ENCODE results near the gene MBD5.

The MBD5 gene

DNA sequence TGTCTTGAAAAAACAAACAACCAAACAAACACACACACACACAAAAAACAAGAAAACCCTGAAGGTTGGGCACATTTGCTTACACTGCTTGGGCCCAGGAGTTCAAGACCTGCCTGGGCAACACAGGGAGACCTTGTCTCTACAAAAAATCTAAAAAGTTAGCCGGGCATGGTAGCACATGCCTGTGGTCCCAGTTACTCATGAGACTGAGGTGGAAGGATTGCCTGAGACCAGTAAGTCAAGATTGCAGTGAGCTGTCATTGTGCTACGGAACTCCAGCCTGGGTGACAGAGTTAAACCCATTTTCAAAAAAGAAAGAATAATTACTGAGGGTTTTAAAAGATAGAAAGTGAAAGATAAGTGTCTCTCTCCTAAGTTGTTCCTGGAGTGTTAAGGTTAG lies 103.4 kb downstream of the MBD5 start:
- FAIRE-seq = no peak

DNA sequence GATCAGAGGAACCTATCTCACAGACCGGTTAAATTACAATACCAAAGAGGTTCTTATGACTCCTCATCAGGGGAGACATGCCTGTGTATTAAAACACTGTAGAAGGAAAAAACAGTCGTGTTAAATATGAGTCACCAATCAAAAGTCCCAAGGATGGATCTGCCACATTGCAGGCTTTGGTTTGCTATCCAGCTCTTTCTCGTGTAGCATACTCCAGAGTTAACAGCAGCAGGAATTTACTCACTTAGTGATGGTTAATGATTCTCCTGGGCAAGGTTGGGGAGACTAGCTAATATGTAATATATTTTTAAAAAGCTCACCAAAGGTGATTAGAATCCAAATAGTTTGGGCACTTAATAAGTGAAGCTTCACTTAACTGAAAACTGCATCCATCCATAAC lies 109.7 kb downstream of the MBD5 start:
- no peak for FAIRE-seq

DNA sequence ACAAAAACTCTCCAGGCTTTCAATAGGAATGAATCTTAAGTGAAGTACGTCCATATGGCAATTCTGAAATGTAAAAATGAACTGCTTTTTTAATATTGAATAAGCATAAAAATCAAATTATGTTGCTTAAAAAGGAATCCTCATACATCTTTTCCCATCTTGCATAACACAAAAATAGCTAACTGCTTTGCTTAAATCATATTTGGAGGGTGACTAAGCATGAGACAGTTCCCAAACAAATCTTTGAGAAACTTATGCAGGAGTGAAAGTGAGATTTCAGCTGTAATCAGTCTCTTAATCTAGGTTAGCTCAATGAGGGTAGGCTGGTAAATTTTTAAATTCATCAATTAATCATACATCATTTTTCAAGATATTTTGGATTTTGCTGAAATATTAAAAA lies 111.5 kb downstream of the MBD5 start:
- FAIRE-seq = no peak

DNA sequence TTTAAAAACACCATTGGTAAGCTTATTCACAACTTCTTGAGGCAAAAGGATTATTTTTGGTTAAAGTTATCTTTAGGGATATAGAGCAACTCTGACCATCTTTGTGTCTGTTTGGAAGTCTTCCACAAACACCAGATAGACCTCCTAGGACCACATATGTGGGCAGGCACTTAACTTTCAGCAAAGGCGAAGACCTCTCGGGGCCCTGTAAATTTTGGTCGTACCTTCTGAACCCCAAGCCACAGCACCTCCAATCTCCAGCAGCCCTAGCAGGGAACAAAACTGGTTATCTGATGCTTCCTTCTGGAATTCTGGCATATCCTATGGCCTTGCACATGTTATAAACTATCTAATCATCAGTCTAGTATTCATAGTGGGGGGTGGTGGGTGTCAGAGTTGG lies 114.8 kb downstream of the MBD5 start:
- no peak for FAIRE-seq

DNA sequence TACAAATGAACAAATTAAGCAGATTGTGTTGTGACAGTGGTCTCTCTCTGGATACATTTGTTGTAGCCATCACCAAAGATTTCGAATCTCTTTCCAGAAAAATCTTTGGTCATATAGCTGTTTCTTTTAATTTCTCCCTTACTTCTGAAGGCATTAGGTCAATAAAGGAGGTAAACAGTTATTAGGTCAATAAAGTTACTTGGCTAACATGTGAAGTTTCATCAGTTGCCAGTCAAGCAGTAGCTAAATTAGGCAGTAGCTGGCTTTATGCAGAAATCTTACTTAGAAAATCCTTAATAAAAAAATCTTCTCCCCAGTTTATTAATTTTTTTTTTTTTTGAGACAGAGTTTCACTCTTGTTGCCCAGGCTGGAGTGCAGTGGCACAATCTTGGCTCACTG lies 115.5 kb downstream of the MBD5 start:
- no peak for FAIRE-seq

DNA sequence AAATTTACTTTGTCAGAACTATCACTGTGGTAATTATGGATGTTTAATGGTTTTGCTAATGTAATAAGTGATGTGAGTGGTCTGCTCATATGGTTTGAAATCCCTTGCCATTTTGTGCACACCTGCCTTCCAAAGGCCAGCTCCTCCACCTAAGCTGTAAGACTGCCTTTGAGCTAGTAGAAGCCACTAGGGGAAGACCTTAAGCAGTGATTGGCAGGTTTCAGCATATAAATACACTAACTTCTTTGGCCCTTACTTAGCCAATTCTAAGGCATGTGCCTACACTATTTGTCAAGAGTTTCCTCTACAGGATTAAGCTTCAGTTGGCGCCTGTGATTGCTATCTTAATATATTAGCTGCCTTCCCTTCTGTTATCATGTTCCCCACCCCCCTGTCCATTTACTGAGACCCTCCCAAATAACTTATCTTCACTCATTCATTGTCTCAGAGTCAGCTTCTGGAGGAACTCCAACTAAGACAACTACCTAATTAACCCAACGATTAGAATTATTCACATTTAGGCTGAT lies 141.1 kb downstream of the MBD5 start:
- FAIRE-seq = no peak

DNA sequence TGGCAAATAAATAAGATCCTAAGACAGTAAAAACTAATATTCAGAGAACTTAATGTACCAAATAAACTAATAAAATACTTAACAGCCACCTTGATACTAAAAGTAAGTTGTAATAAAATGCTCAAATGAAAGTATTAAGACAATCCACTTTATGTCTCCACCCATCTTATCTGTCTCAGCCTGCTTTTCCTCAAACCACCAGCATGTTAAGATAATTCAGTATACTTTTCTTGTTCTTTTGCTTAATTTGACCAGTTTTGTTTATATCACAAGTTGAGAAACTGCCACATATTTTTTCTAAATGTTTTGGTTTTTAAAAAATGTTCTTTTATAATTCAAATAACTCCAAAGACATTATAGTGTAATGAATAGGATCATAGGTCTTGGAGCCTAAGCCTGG lies 142.0 kb downstream of the MBD5 start:
- no peak for FAIRE-seq

DNA sequence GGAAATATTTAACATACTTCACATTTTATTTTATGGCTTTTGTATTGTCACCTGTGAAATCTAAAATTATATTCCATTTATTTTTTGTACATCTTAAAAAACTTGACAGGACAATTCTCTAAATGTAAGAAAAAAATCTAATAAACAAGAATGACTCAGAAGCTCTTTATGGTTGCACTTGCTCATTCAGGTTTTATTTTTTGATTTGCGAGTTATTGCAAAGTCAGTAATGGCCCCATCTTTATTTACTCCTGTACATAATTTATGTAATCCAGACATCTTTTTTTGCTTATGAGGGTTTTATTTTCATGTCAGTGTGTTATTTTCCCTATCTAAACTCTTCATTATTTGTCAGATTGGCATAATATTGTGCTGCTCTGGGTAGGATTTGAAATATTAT lies 145.1 kb downstream of the MBD5 start:
- no peak for FAIRE-seq

DNA sequence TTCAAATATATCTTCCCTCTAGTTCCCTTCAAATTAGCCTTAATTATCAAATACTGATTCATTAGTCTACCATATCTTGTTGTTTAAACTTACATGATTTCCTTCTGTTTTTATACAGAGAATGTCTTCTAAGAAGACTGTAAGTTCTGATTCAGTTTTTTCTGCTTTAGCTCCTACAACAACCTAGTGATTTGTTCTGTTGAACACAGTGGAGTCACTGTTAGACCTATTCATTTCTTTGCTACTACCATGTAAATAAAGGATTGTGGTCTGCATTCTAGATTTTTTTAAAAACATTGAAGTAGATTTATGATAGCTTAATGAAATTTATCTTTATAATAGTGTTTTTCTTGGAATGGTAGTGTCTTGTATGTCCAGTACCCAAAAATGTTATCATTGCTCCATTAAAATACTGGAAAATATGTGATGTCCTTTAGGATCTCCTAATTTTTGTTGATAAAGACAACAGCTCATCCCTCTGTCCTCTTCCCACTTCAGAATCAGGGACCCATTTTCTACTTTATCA lies 146.4 kb downstream of the MBD5 start:
- FAIRE-seq = no peak

DNA sequence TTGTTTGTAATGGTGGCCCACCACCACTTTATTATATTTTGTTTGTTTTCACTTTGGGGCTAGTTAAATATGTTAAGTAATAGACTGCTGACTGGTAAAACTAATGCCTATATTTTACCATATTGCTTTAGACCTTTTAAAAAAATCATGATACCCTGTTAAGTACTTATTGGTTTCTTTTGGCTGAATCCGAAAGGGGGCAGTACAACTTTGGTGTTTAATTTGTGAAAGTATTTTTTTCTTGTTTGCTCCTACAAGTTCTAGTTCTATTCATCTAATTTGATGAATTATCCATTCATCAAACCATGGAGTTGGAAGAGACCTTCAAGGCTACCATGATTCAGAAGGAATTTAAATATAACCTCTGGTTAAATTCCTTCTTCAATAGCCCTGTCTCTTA lies 147.0 kb downstream of the MBD5 start:
- FAIRE-seq = peak; percentile 6

DNA sequence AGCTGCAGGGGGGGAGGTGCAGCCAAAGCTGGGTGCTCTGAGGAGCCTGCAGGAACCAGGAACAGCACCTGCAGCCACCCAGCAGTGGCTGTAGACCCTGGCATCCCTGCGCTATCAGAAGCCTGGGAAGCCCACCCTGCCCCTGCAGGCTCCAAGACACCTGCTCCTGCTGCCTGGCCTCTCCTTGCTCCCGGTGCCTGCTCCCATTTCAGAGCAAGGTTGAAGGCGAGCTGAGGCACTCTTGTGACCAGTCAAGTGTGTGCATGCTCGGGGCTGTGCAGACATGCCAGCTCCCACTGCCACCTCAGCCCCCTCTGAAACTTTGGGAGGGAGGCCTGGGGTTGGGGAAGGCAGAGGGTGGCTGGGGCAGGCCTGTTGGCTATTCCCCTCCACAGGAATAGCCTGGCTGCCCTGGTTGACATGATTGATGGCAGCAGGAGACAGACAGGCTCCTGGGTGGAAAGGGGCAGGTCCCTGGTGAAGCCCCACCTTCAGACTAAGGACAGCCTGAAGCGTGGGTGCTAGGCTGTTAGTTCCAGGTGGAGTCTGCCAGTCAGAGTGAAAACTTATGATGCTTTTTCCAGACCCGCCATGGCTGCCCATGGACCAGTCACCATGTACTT lies 151.4 kb downstream of the MBD5 start:
- no peak for FAIRE-seq

DNA sequence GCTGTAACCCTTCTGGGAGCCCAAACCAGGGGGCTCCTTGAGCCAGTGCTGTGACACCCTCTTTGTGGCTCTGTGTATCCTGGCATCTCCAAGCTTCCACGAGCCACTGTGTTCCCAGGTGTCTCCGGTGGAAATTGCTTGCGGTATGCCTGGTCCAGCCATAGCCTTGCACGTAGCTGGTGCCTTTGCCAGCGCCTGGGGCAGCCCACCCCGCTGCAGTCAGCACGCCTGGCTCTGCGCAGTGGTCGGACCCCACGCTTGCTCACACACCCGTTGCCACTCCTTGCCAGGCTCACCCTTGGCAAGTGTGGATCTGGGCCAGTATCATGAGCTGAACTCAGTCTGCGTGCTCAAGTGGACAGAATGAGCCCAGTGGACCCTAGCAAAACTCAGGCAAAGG lies 152.3 kb downstream of the MBD5 start:
- FAIRE-seq = no peak

DNA sequence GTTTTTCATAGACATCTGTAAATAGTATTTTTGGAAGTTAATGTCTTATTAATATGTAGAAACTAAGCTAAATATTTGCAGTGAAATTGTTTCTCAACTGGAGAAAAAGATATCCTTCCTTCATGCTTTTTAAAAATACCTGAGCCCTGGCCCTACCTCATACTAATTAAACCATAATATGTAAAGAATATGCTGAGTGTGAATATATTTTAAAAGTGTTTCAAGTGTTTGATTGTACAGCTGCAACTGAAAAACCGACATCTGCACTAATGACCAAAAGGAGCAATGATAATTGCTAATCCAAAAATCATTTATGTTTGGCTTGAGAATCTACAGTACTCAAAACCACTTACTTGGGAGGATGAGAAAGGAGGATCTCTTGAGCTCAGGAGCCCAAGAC lies 156.7 kb downstream of the MBD5 start:
- no peak for FAIRE-seq

DNA sequence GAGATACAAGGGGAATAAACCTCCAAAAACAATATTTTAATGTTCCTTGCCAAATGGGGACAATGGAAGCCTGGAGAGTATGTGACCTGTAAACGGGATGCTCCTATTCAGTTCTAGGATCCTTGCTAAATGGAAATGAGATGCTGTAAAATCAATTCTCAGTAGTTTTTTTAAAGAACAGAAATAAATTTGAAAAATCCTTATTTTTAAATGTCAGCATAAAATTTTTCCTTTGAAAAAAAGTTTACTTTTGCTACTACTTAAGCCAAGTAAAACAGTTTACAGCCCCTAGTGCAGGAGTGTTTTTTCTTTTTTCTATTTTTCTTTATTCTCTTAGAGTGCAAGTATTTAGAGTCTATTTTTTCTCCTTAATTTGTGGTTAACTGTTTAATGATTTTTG lies 158.8 kb downstream of the MBD5 start:
- FAIRE-seq = peak; percentile 13

DNA sequence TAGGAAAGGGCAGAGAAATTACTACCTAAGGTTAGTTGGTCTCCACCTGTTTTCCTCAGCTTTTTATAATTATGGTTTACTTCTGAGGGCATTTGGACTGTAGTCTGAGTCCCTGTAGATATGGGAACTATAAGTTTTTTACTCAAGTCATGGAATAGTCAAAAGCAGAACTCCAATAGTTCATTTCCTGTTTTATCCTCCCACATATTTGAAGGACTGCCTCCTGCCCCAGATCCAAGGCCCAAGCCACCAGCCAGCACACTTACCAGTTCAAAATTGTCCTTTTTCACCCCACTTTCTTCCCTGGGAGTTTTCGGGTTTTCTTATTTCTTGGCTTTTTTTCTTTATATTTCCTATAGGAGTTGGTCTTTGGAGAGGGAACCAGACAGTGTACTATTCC lies 164.1 kb downstream of the MBD5 start:
- no peak for FAIRE-seq

DNA sequence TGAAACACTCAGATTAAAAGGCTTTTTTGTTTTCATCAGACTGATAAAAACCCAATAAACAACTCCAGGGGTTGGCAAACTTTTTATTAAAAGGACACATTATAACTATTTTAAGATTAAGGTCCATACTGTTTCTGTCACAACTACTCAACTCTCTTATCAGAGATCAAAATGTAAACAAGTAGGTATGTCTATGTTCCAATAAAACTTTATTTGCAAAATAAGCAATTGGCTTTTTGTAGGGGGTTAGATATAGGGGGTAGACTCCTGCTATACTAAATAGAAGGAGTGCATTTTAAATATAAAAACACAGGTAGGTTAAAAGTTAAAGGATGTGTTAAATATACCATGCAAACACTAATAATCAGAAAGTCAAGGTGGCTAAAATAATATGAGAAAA lies 174.0 kb downstream of the MBD5 start:
- no peak for FAIRE-seq

DNA sequence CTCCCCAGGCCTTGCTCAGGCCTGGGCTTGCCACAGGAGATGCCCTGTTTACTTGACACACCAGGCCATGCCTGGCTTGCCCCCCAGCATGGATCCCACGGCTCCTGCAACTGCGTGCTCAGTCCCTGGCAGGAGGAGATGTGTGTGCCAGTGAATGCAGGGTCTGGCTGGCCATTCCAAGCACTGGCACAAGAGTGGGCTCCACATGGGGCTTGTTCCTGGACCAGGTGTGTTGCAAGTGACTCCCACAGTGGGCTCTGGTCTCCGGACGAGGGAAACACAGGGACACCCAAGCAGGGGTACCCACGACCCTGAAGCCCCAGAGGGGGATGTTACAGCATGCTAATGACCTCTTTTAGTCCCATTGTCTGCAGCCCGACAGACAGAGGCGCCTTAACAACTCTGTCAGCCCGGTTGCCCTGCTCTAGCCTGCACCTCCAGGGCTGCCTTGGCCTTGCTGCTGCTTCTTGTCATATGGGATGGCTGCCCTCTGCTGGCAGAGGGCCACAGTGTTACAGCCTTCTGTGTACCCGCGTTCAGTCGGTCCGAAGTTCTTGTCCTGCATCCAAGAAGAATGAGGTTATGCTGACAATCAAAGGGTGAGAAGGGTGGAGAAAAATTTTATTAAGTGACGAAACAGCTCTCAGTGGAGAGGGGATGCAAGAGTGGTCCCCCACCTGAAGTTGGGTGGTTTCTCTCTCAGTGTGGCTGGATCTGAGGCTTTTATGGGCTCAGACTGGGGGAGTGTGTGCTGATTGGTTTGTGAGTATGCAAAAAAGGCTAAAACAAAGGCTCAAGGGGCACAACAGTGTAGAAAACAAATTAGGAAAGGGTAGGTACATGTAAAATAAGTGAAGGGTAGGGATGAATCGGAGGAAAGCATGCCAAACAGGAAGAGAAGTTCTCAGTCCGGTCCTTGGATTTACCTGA lies 180.4 kb downstream of the MBD5 start:
- FAIRE-seq = no peak

DNA sequence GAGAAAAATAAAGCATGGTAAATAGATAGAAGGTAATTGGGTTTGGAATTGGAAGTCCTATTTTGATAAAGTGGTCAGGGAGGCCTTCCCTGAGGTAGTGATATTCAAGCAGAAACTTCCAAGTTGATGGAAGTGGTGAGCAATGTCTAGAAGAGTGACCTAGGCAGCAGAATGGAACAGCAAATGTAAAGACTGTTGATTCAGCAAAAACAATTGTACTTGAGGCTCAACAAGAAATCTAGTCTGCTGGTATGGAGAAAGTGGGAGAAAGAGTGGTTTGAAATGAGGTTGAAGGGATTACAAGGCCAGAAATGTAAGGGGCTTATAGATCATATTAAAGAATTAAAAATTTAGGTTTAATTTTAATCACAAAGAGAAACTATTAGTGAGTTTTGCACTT lies 181.3 kb downstream of the MBD5 start:
- FAIRE-seq = no peak

DNA sequence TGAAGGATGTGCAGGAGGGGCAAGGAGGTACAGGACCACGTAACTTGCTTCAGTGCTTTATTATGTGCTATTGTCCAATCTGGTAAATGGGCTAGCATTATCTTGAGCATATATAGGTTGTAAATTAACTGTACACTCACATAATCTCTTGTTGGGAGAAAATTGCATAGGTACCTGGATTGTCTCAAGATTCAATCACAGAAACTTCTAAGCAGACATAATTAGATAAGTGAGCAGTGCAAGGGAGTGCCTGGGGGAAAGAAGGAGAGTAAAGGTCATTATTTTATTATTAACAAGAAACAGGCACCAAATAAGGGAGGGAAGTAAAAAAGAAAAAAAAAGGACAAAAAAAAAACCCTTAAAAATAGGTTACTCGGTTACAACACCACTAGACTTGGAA lies 186.2 kb downstream of the MBD5 start:
- no peak for FAIRE-seq

DNA sequence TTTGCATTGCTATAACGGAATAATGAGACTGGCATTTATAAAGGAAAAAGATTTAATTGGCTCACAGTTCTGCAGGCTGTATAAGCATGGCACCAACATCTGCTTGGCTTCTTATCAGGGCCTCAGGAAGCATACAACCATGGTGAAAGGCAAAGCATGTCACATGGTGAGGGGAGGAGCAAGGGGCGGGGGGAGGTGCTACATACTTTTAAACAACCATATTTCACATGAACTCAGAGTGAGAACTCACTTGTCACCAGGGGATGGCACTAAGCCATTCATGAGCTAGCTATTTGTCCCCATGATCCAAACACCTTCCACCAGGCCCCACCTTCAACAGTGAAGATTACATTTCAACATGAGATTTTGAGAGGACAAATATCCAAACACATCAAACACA lies 188.7 kb downstream of the MBD5 start:
- no peak for FAIRE-seq

DNA sequence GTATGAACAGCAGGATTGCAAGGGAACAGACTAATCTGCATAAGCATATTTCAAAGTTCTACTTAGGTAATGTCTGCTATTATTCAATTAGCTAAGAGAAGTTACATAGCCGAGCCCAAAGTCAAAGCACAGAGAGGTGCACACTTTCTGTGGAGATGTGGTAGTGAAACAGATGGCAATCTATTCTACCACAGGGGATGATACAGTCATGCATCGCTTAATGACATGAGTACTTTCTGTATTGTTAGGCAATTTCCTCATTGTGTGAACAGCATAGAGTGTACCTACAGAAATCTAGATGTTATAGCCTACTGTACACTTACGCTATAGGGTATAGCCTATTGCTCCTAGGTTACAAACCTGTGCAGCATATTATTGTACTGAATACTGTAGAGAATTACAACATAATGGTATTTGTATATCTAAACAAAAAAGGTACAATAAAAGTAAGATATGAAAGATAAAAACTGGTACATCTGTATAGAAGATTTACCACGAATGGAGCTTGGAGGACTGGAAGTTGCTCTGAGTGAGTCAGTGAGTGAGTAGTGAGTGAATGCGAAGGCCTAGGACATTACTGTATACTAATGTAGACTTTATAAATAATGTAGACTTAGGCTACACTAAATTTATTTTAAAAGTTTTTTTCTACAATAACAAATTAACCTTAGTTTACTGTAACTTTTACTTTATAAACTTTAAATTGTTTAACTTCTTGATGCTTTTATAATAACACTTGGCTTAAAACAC lies 197.6 kb downstream of the MBD5 start:
- FAIRE-seq = no peak

DNA sequence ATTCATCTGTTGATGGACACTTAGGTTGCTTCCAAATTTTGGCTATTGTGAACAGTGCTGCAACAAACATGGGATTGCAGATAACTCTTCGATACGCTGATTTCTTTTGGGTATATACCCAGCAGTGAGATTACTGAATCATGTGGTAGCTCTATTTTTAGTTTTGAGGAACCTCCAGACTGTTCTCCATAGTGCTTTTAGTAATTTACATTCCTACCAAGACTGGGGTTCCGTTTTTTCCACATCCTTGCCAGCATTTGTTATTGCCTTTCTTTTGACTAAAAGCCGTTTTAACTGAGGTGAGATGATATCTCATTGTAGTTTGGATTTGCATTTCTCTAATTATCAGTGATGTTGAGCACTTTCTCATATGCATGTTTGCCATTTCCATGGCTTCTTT lies 200.3 kb downstream of the MBD5 start:
- no peak for FAIRE-seq

DNA sequence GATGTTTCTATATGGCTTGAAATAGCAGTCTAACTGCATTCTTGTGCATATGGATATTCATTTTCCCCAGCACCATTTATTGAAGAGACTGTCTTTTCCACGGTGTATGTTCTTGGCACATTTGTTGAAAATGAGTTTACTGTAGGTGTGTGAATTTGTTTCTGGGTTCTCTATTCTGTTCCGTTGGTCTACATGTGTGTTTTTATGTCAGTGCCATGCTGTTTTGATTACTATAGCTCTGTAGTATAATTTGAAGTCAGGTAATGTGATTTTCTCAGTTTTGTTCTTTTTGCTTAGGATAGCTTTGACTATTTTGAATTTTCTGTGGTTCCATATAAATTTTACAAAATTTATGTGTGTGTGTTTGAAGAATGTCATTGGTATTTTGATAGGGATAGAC lies 201.0 kb downstream of the MBD5 start:
- FAIRE-seq = no peak
